ENCODE data around the gene ZNF205. TPM values are rescaled to one million over a fixed set of nuclear protein-coding genes. Genes with fewer than 3 reads are reported as not detected.
A peak's percentile ranks its signal among the peaks of the same experiment; 100 is the strongest.

Gene ZNF205
- total RNA-seq, 1 donor from 2014 or later = 6.1 TPM

- no peak for DNase-seq
These were observed 27.3 kb upstream of the ZNF205 start for GRCh38 chr16:3084969-3085670.

- DNase-seq = no peak
These were observed 26.4 kb upstream of the ZNF205 start for GRCh38 chr16:3085868-3086595.

DNA sequence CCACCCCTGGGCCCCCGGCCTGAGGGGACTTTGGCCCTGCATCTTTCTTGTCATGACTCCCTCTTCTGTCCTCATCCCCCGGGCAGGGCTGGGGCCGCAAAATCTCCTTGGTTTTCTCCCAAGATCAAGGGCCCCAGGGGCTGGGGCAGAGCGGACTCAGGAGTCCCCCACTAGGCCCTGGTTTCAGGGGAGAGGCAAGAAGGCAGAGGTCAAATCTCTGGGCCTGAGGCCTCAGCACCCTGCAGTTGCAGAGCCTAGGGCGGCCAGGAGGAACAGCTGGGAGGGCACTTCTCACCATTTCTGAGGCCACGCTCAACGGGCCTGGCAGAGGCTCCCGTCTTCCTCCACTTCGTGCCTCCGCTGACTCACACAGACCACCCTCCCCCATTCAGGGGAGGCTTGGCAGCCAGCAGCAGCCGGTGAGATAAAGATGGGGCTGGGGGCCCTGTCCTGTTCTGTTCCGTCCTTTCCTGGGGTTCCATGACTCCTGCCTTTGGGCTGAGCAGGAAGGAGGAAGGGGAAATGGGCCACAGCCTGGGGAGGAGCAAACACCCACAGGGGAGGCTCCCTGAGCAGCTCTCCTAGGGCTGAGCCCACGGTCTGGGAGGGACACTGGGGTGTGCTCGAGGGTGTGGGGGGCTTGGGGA lies 25.7 kb upstream of the ZNF205 start:
- no peak for DNase-seq

GRCh38 chr16:3087243-3088235 lies 24.8 kb upstream of the ZNF205 start:
- peak; percentile 41 for DNase-seq

GRCh38 chr16:3088450-3088849 lies 23.9 kb upstream of the ZNF205 start:
- DNase-seq = no peak

GRCh38 chr16:3088925-3089716 lies 23.3 kb upstream of the ZNF205 start:
- no peak for DNase-seq

- no peak for DNase-seq
These were observed 22.4 kb upstream of the ZNF205 start for GRCh38 chr16:3089717-3090592.

DNA sequence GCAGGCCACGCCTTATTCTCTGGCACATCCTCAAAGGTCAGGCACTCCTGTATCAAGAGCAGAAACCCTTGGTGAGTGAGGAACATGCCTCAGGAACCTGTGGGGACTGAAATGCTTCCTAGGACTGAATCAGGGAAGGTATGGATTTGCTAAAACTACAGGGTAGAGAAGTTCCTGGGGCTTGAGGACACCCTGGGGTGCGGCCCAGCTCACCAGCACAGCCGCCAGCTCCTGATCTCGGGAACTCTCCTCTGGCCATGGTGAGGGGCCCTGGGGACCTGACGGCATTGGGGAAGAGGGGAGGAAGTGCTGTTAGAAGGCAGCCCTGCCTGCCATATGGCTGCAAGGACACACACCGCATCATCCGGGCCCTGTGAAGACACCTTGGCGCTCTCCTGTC lies 20.8 kb upstream of the ZNF205 start:
- no peak for DNase-seq

GRCh38 chr16:3092501-3092941 lies 19.9 kb upstream of the ZNF205 start:
- DNase-seq = no peak

DNA sequence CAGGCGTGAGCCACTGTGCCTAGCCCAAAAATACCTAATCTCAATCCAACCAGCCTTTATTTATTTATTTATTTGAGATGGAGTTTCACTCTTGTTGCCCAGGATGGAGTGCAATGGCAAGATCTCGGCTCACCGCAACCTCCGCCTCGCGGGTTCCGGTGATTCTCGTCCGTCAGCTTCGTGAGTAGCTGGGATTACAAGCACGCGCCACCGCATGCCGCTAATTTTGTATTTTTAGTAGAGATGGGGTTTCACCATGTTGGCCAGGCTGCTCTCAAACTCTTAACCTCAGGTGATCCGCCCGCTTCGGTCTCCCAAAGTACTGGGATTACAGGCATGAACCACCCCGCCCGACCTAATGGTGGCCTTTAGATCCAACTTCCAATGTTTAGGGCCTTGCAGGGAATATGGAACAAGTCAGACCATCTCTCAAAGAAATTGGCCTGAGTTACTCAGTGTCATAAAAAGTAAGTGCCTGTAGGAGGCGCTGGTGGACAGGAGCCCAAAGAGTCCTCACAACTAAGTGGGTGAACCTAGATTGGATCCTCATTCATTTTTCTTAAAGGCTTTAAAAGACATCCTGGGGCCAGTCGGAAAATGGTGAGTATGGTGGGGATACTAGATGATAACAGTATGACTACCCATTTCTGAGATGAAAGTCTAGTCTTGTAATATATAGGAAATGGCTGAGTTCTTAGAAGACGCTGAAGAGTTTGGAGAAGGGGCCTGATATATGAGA lies 17.9 kb upstream of the ZNF205 start:
- DNase-seq = no peak

GRCh38 chr16:3095869-3096268 lies 16.5 kb upstream of the ZNF205 start:
- no peak for DNase-seq

DNA sequence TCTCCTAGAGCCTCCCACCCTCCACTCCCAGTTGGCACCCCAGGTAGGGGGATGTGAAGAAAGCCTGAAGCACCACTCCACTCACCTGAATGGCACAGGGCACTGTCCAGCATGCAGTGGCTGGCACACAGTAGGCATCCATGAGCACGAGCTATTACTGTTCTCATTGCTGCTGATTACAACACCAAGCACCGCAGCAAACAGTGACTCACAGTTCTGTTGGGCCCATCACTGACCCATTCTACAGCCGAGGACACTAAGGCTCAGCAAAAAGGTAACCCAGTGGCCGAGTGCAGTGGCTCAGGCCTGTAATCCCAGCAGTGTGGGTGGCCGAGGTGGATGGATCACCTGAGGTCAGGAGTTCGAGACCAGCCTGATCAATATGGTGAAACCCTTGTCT lies 16.0 kb upstream of the ZNF205 start:
- DNase-seq = no peak

DNA sequence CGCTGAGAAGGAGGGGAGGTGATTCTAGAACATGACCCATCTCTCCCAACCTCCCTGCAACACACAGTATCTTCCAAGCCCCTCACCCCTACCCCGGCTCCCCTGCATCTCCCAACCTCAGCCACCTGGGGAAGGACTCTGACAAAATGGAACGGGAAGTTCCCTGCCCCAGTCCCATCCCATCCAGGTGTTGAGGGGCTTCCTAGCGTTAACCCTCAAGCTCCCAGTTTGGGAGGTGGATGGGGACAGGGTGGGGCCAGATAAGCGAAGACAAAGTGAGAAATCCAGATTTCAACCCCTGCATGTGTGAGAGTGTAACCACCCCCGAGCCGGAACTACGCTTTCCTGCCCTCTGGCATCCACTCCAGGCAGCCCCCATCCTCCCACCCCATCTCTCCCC lies 15.1 kb upstream of the ZNF205 start:
- DNase-seq = no peak

DNA sequence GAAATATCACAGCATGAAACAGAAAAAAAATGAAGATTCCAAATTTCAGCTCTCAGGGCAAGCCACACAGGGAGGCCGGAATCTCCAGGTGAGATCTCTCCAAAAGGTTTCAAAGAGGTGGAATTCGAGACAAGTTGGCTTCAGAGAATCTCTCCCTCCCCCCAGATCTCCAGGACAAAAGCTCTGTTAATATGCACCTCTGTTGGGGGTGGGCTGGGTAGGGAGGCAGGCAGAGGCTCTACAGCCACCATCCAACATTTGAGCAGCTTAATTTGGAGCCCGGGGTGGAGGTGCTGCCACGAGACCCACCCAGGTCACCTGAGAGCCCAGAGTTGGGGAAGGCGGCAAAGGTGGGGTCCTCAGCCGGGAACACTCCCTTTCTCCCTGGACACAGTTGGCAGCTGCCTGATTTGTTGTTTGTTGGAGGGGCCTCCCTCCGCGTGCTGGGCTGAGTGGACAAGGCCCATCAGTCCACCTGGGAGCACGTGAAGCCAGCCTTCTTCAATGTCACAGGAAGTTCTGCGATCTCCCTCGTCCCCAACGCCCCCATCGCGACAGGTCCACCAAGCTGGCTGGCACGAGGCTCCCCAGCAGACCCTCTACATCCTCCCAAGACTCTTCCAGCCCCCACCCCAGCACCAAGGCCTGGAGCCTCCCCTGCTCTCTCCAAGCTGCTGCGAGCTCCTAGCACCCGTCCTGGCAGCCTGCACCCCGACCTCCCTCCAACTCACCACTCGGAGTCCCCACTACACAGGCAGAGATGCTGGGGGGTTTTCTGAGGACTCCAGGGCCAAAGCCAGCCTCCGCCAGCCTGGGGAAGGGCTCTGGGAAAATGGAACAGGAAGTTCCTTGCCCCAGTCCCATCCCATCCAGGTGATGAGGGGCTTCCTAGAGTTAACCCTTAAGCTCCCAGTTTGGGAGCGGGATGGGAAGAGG lies 13.7 kb upstream of the ZNF205 start, which contains the start of gene ZSCAN10:
TSS of gene ZSCAN10 (minus strand) at position 836 of the 936 bp plus-strand sequence. CDS start 6,357 bp downstream, outside the sequence.
- no peak for DNase-seq

DNA sequence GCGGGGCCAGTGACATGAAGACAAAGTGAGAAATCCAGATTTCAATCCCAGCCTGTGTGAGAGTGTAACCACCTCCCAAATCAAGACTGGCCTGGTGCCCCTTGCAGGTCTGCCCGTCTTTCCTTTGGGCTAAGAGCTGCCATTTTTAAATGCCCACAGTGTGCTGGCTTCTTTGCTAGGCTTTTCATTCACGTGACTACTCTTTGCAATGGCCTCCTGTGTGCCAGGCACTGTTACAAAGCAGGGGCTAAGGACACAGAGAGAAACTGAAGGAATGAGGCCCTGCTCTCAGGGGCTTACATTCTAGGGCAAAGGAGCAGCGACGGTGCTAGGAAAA lies 13.0 kb upstream of the ZNF205 start:
- DNase-seq = no peak

GRCh38 chr16:3099732-3100499 lies 12.5 kb upstream of the ZNF205 start:
- peak; percentile 75 for DNase-seq
